Spleen (tissue), 11 donors: Measurements from ENCODE around the gene NAGA. TPM values are rescaled to one million over a fixed set of nuclear protein-coding genes. Genes with fewer than 3 reads are reported as not detected.

ENCODE experiments used
- DNase-seq: peaks from one replicate; pipeline ENCODE4 v3.0.0-alpha.2; 2020
- H3K27ac ChIP-seq, 8 donors: fragments of 200-600 bp; sonication (generic) in 7 of 8; 1 replicate in 4 of 8; 2 replicates in 4 of 8; pipeline versions ENCODE4 v1.5.0 to v1.8.0; 2016 to 2021; ENCODE audit warnings: inconsistent platforms in 4 of 8, mild to moderate bottlenecking in 4 of 8, moderate library complexity in 1 of 8
- H3K27me3 ChIP-seq, 7 donors: fragments of 200-600 bp; sonication (generic) in 6 of 7; replicated peaks in 1 of 7; 1 replicate in 4 of 7; 2 replicates in 3 of 7; pipeline versions ENCODE4 v1.5.0 to v1.8.0; 2016 to 2021; ENCODE audit warnings: inconsistent platforms in 3 of 7, mild to moderate bottlenecking in 1 of 7
- H3K36me3 ChIP-seq, 6 donors: fragments of 200-600 bp; sonication (generic) in 5 of 6; 1 replicate in 4 of 6; 2 replicates in 2 of 6; pipeline versions ENCODE4 v1.5.0 to v1.8.0; 2016 to 2021; ENCODE audit warnings: inconsistent platforms in 2 of 6
- H3K4me1 ChIP-seq, 6 donors: fragments of 200-600 bp; sonication (generic) in 5 of 6; 1 replicate in 3 of 6; 2 replicates in 3 of 6; pipeline versions ENCODE4 v1.5.0 to v1.8.0; 2016 to 2021; ENCODE audit warnings: inconsistent platforms in 3 of 6
- H3K4me3 ChIP-seq, 8 donors: fragments of 200-600 bp; sonication (generic) in 7 of 8; 1 replicate in 4 of 8; 2 replicates in 4 of 8; pipeline versions ENCODE4 v1.5.0 to v1.8.0; 2016 to 2021; ENCODE audit warnings: inconsistent platforms in 4 of 8, mild to moderate bottlenecking in 4 of 8, moderate library complexity in 2 of 8
- H3K9me3 ChIP-seq, 8 donors: fragments of 200-600 bp; sonication (generic) in 7 of 8; 1 replicate in 4 of 8; 2 replicates in 4 of 8; pipeline versions ENCODE4 v1.5.0 to v1.8.0; 2016 to 2021; ENCODE audit warnings: inconsistent platforms in 4 of 8
- CTCF ChIP-seq, 11 experiments: fragments of 200-600 bp in 7 of 11; fragments of 450-650 bp in 4 of 11; sonication (generic) in 4 of 11; IDR thresholded peaks in 8 of 11; conservative IDR thresholded peaks in 3 of 11; 1 replicate in 7 of 11; 2 replicates in 4 of 11; pipeline versions ENCODE4 v1.4.0 to v1.8.0; 2016 to 2021; ENCODE audit warnings: antibody characterized with exemption in 11 of 11, inconsistent platforms in 4 of 11, mild to moderate bottlenecking in 1 of 11
- POLR2A ChIP-seq, 3 donors: fragments of 450-650 bp; IDR thresholded peaks; one replicate each; pipeline ENCODE4 v1.5.1; 2017; ENCODE audit warnings: antibody characterized with exemption in 3 of 3, mild to moderate bottlenecking in 1 of 3
- POLR2AphosphoS5 ChIP-seq, 3 donors: sonication (generic); formaldehyde crosslinking; IDR thresholded peaks; one replicate each; pipeline ENCODE4 v1.5.1; 2017; ENCODE audit warnings: antibody characterized with exemption in 3 of 3
- WGBS, 5 donors: extraction: QIAGEN DNeasy Blood & Tissue Kit in 3 of 5; methylation state at CpG; one replicate each; pipeline versions ENCODE4 v1.1.5 to v1.1.7; 2013 to 2018; 5-methylcytosine and 5-hydroxymethylcytosine counted together
- intact Hi-C: fragments of 100-400 bp; cut with DNase I; formaldehyde crosslinking; loops from one replicate; pipeline ENCODE4 v1.15.0; 2023; ENCODE audit warnings: low total_unique reads
- polyA plus RNA-seq, 3 donors: library from polyadenylated mRNA; stranded (reverse); fragments of 200-250 nt; gene quantifications; one replicate each; pipeline ENCODE4 v1.2.1, GENCODE V29; 2013
- total RNA-seq, 7 donors: library from RNA; depleted of rRNA in 3 of 7; stranded (reverse); fragments of >200 nt in 3 of 7; fragmentation: NEBNext Ultra II Directional in 4 of 7; extraction: Animal tissue kit (Norgen Biotek cat#: 25700) in 4 of 7; gene quantifications; one replicate each; pipeline versions ENCODE4 v1.1.0 to v1.2.1, GENCODE V29; 2016 to 2021
- donor health status: healthy with polysubstance abuse.
- donor health status: DM: no; HTN: no; CAD: no; lungs with moderate emphysema.
- donor health status: DM: no; HTN: no; CAD: no.
- donor health status: Bipolar disorder and iron deficiency.
- donor health status: healthy.
- donor health status: DM: no; HTN: no; CAD: no.
- donor health status: DM: yes; HTN: yes; CAD: no.

NAGA gene
- total and polyA plus RNA-seq, 10 donors, result 7.0 to 60.2 (median 27.2) TPM

GRCh38 chr22:42079319-42080251 lies 9.0 kb upstream of the NAGA start, which contains the start of gene SMDT1:
TSS of gene SMDT1 (plus strand) at chr22:42079700. CDS start at chr22:42079769, 69 bp downstream.
- peak; percentile 100 for DNase-seq
- Histone ChIP-seq H3K27me3 (no peaks in the 10 kb centered on the region), H3K4me1 (peaks cover 17 to 81% (median 56%) of the 10 kb centered on the region in 6 donors), H3K4me3 (peak within 1 kb of the TSS; percentile 51 to 74 (median 68)), H3K9me3 (no peaks in the 10 kb centered on the region), H3K36me3 (peaks cover 0 to 55% (median 21%) of the 10 kb centered on the region in 6 donors), H3K27ac (peak within 1 kb of the TSS; percentile 97 to 99 (median 98))
- peak in 5 of 11 experiments; percentile 22 to 58 (median 34) for TF ChIP-seq CTCF (IDR thresholded peaks at IDR 0.05 in 8 of 11, conservative IDR thresholded peaks at IDR 0.05 in 3 of 11)
- TF ChIP-seq POLR2A (IDR thresholded peaks at IDR 0.05), result peak; percentile 61 to 86 (median 79)
- TF ChIP-seq POLR2AphosphoS5 (IDR thresholded peaks at IDR 0.05), result peak; percentile 98 to 99 (median 98)
- 0 to 1% (median 1%) methylated on average over 54 to 71 of the region's 71 CpGs for WGBS, 5 donors
- intact Hi-C loops, result no loop called here

GRCh38 chr22:42078469-42079318 lies 8.1 kb upstream of the NAGA start:
- DNase-seq, result no peak
- H3K36me3 ChIP-seq, result peaks cover 0 to 46% (median 17%) of the 10 kb centered on the region in 6 donors
- H3K9me3 ChIP-seq, result no peaks in the 10 kb centered on the region
- peaks cover 22 to 81% (median 61%) of the 10 kb centered on the region in 6 donors for H3K4me1 ChIP-seq
- no peaks in the 10 kb centered on the region for H3K27me3 ChIP-seq
- H3K4me3 ChIP-seq, result peak overlapping the region; percentile 51 to 74 (median 68)
- TF ChIP-seq CTCF (IDR thresholded peaks at IDR 0.05 in 8 of 11, conservative IDR thresholded peaks at IDR 0.05 in 3 of 11), result no peak
- 60 to 68% (median 63%) methylated on average over 23 to 24 of the region's 24 CpGs for WGBS, 5 donors
- intact Hi-C loops, result no loop called here
- H3K27ac ChIP-seq, result peak overlapping the region; percentile 97 to 99 (median 98)

GRCh38 chr22:42077486-42078125 lies 7.0 kb upstream of the NAGA start:
- WGBS, 5 donors, result 89 to 95% (median 95%) methylated on average over 11 to 21 of the region's 21 CpGs
- DNase-seq, result peak; percentile 81

More at GRCh38 chr22:42077486-42078125, 7.0 kb upstream of the NAGA start:
- Histone ChIP-seq H3K9me3 (no peaks in the 10 kb centered on the region), H3K4me1 (peaks cover 24 to 81% (median 65%) of the 10 kb centered on the region in 6 donors), H3K27ac (peak overlapping the region in 6 of 8 donors; percentile 97 to 99 (median 98)), H3K36me3 (peaks cover 0 to 35% (median 9%) of the 10 kb centered on the region in 6 donors), H3K27me3 (no peaks in the 10 kb centered on the region), H3K4me3 (no peak overlapping the region)
- TF ChIP-seq CTCF (IDR thresholded peaks at IDR 0.05 in 8 of 11, conservative IDR thresholded peaks at IDR 0.05 in 3 of 11) (no peak), POLR2AphosphoS5 (IDR thresholded peaks at IDR 0.05) (no peak), POLR2A (IDR thresholded peaks at IDR 0.05) (no peak)
- intact Hi-C loops, result no loop called here
